Mucosa of descending colon (tissue), 3 donors: ENCODE results near the gene AEBP1. TPM values are rescaled to one million over a fixed set of nuclear protein-coding genes. Genes with fewer than 3 reads are reported as not detected.

Source experiments
- ATAC-seq: fragments of 200-7000 bp; cut with Tn5 transposase; one replicate; pipeline ENCODE4 v1.9.1; 2020; ENCODE audit warnings: mild to moderate bottlenecking, moderate library complexity
- DNase-seq, 3 donors: peaks; one replicate each; pipeline ENCODE4 v3.0.0-alpha.2; 2020
- H3K36me3 ChIP-seq: fragments of 200-600 bp; one replicate; pipeline ENCODE4 v1.8.0; 2021; ENCODE audit warnings: low read depth, mild to moderate bottlenecking
- H3K4me1 ChIP-seq: fragments of 200-600 bp; one replicate; pipeline ENCODE4 v1.8.0; 2021; ENCODE audit warnings: low read depth, mild to moderate bottlenecking
- H3K4me3 ChIP-seq: fragments of 200-600 bp; one replicate; pipeline ENCODE4 v1.8.0; 2021; ENCODE audit warnings: mild to moderate bottlenecking
- H3K9me3 ChIP-seq: fragments of 200-600 bp; one replicate; pipeline ENCODE4 v1.8.0; 2021; ENCODE audit warnings: mild to moderate bottlenecking
- CTCF ChIP-seq: fragments of 200-600 bp; IDR thresholded peaks from one replicate; pipeline ENCODE4 v1.8.0; 2022; ENCODE audit warnings: antibody characterized with exemption, mild to moderate bottlenecking
- intact Hi-C, 2 donors: fragments of 100-400 bp; cut with DNase I in 1 of 2; cut with micrococcal nuclease in 1 of 2; formaldehyde crosslinking; loops; one replicate each; pipeline versions ENCODE4 v1.11.0 to v1.11.1; 2022; cut with DNase I, micrococcal nuclease
- total RNA-seq, 3 donors: library from RNA; stranded (reverse); fragmentation: NEBNext Ultra II Directional in 2 of 3; extraction: Animal tissue kit (Norgen Biotek cat#: 25700) in 2 of 3; gene quantifications; one replicate each; pipeline versions ENCODE4 v1.2.1 to v1.2.4, GENCODE V29; 2021 to 2023
- donor health status: DM: no; HTN: no; CAD: no; lungs with moderate emphysema.
- donor health status: DM: no; HTN: no; CAD: no.
- donor health status: DM: no; HTN: yes; CAD: no.

The AEBP1 gene
- total RNA-seq, 3 donors from 2014 or later, result 14.1 to 130 (median 42.2) TPM

GRCh38 chr7:44071726-44072363 is 32.3 kb upstream of the AEBP1 start:
- ATAC-seq, result peak; percentile 52
- Histone ChIP-seq H3K4me3 (no peak overlapping the region), H3K4me1 (peaks cover 33% of the 10 kb centered on the region), H3K36me3 (no peaks in the 10 kb centered on the region), H3K9me3 (no peaks in the 10 kb centered on the region)
- intact Hi-C loops, result no loop called here
- TF ChIP-seq CTCF, result peak; percentile 19
- DNase-seq, result peak in 2 of 3 donors; percentile 35 to 62

DNA sequence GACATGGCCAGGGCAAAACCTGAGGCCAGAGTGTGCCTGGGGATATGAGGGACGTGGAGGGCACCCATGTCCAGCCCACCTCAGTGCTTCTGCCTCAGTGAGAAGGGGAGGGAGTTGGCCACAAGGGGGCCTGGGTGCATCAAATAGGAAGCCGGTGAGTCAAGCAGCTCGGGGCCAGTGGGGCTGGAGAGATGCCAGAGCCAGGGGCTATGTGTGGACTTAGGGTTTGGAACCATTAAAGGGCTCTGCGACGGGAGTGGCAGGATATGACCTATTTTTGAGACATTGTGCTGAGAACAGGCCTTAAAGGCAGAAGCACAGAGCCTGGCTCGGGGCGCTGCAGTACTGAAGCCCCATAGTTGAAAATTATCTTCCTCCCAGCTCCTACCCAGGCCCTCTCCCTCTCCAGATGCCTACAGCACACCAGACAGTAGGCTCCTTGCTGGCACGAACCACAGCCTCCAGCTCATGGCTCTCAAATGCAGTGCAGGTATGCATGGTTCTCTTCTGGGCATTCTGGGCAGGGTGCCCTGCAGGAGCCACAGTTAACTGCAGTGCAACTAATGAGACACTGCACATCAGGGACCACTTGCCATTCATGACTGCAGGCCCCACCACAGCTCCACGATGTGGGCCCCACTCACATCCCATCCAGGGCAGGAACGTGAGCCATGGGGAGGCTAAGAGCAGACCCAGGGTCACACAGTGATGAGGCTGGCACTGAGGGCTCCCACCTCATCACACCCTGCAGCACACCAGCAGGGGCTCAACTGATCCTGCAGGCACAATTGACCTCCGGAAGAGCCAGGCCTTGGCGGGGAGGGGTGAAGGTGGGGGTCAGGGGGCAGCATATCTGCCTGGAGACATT is 31.5 kb upstream of the AEBP1 start:
- ATAC-seq, result peak; percentile 23
- intact Hi-C loops, result no loop called here
- peaks cover 33% of the 10 kb centered on the region for H3K4me1 ChIP-seq
- no peak for TF ChIP-seq CTCF
- no peak overlapping the region for H3K4me3 ChIP-seq
- peak; percentile 72 to 80 (median 78) for DNase-seq
- no peaks in the 10 kb centered on the region for H3K36me3 ChIP-seq
- no peaks in the 10 kb centered on the region for H3K9me3 ChIP-seq

- Histone ChIP-seq H3K9me3 (no peaks in the 10 kb centered on the region), H3K36me3 (no peaks in the 10 kb centered on the region), H3K4me3 (no peak overlapping the region), H3K4me1 (peaks cover 33% of the 10 kb centered on the region)
- intact Hi-C loops, result no loop called here
- peak; percentile 89 for ATAC-seq
- TF ChIP-seq CTCF, result no peak
- DNase-seq, result peak; percentile 89 to 93 (median 92)
Measured at GRCh38 chr7:44073664-44074348, 30.3 kb upstream of the AEBP1 start.

GRCh38 chr7:44074349-44074695 is 29.8 kb upstream of the AEBP1 start:
- intact Hi-C loops, result no loop called here
- Histone ChIP-seq H3K9me3 (no peaks in the 10 kb centered on the region), H3K36me3 (no peaks in the 10 kb centered on the region), H3K4me1 (peaks cover 33% of the 10 kb centered on the region), H3K4me3 (no peak overlapping the region)
- no peak for TF ChIP-seq CTCF
- no peak for DNase-seq
- no peak for ATAC-seq

- Histone ChIP-seq H3K9me3 (no peaks in the 10 kb centered on the region), H3K36me3 (no peaks in the 10 kb centered on the region), H3K4me1 (peaks cover 33% of the 10 kb centered on the region), H3K4me3 (no peak overlapping the region)
- ATAC-seq, result no peak
- intact Hi-C loops, result no loop called here
- TF ChIP-seq CTCF, result no peak
- DNase-seq, result no peak
Measured at GRCh38 chr7:44075296-44076075, 28.7 kb upstream of the AEBP1 start.
